Naive thymus-derived CD8-positive, alpha-beta T cell (primary cell): ENCODE results near the gene ACTR3. TPM values are rescaled to one million over a fixed set of nuclear protein-coding genes. Genes with fewer than 3 reads are reported as not detected.
"Not testable (repeated sequence)": the region's sequence is repeated elsewhere in the genome, so short reads cannot be mapped to it uniquely, and the experiment has no call there.

Experiments used
- ATAC-seq, 2 donors: fragments of 150-1000 bp; cut with Tn5 transposase in 1 of 2; sonication (Bioruptor Pico), chemical (Tn5 transposase) in 1 of 2; 1 replicate in 1 of 2; 2 replicates in 1 of 2; pipeline ENCODE4 v1.10.0; 2021; ENCODE audit warnings: mild to moderate bottlenecking in 2 of 2, moderate library complexity in 2 of 2
- POLR2A ChIA-PET: fragments of 350-600 bp; sonication (Branson Sonifier 250); formaldehyde crosslinking; loops from one replicate; lab custom pipeline; 2021; ENCODE audit warnings: antibody characterized with exemption; lab: Charles Lee
- DNase-seq, 10 donors: peaks; one replicate each; pipeline versions ENCODE4 v3.0.0 to v3.0.0-alpha.2; 2020 to 2022
- H3K27ac Mint-ChIP-seq, 10 donors: one replicate each; pipeline ENCODE4 v1.8.0; 2020 to 2022; ENCODE audit warnings: mild to moderate bottlenecking in 10 of 10, mixed read lengths in 10 of 10, moderate library complexity in 4 of 10, inconsistent platforms in 1 of 10
- H3K27me3 Mint-ChIP-seq, 5 donors: one replicate each; pipeline ENCODE4 v1.8.0; 2021 to 2022; ENCODE audit warnings: mixed read lengths in 5 of 5
- H3K36me3 Mint-ChIP-seq, 3 donors: one replicate each; pipeline ENCODE4 v1.8.0; 2020 to 2022; ENCODE audit warnings: mixed read lengths in 3 of 3, mild to moderate bottlenecking in 2 of 3, inconsistent platforms in 1 of 3
- H3K4me1 Mint-ChIP-seq, 4 donors: one replicate each; pipeline ENCODE4 v1.8.0; 2021 to 2022; ENCODE audit warnings: mixed read lengths in 4 of 4
- H3K4me3 Mint-ChIP-seq, 10 donors: one replicate each; pipeline ENCODE4 v1.8.0; 2020 to 2022; ENCODE audit warnings: mild to moderate bottlenecking in 10 of 10, mixed read lengths in 10 of 10, moderate library complexity in 6 of 10, inconsistent platforms in 1 of 10
- H3K9me3 Mint-ChIP-seq, 9 donors: one replicate each; pipeline ENCODE4 v1.8.0; 2020 to 2022; ENCODE audit warnings: mixed read lengths in 9 of 9, mild to moderate bottlenecking in 3 of 9, inconsistent platforms in 1 of 9, moderate library complexity in 1 of 9
- polyA plus RNA-seq, 3 donors: library from polyadenylated mRNA; unstranded; fragments of 300-500 nt; fragmentation: Illumina TruSeq; gene quantifications; one replicate each; pipeline ENCODE4 v1.2.3, GENCODE V29; 2021
- total RNA-seq, 8 experiments: library from RNA in 2 of 8; stranded (reverse) in 2 of 8; gene quantifications; one replicate each; pipeline ENCODE4 v1.2.3 and lab custom pipeline; 2021 to 2026

Gene ACTR3
- total and polyA plus RNA-seq, 5 experiments from 2014 or later: 228 to 476 (median 390) TPM

DNA sequence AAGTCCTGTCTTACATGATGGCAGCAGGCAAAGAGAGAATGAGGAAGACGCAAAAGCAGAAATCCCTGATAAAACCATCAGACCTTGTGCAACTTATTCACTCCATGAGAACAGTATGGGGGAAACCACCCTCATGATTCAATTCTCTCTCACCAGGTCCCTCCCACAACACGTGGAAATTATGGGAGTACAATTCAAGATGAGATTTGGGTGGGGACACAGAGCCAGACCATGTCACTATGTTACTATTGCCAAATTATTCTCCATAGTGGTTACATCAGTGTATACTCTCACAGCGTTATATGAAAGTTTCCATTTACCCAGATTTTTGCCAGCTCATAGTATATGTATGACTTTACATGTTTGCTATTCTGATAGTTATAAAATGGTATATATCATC, 61.0 kb downstream of the ACTR3 start:
- DNase-seq, H3K4me3 Mint-ChIP-seq, H3K27me3 Mint-ChIP-seq, POLR2A ChIA-PET, H3K9me3 Mint-ChIP-seq, ATAC-seq: not testable (repeated sequence)
- Mint-ChIP-seq H3K27ac (peak overlapping the region in 6 of 10 donors; percentile 33 to 89 (median 71)), H3K4me1 (peaks cover 5 to 33% (median 24%) of the 10 kb centered on the region in 4 donors), H3K36me3 (peaks cover 5 to 89% (median 44%) of the 10 kb centered on the region in 3 donors)

GRCh38 chr2:113961000-113961399, 71.1 kb downstream of the ACTR3 start:
- POLR2A ChIA-PET: no interaction called here
- H3K4me1 Mint-ChIP-seq: peaks cover under 1 to 7% (median 4%) of the 10 kb centered on the region in 4 donors
- ATAC-seq (no peak), DNase-seq (no peak)
- H3K27me3 Mint-ChIP-seq: no peaks in the 10 kb centered on the region
- no peak overlapping the region for H3K27ac Mint-ChIP-seq
- H3K36me3 Mint-ChIP-seq: peaks cover 0 to 61% (median 4%) of the 10 kb centered on the region in 3 donors
- H3K9me3 Mint-ChIP-seq: no peaks in the 10 kb centered on the region
- H3K4me3 Mint-ChIP-seq: no peak overlapping the region

GRCh38 chr2:113962692-113963480, 73.0 kb downstream of the ACTR3 start:
- no peaks in the 10 kb centered on the region for H3K27me3 Mint-ChIP-seq
- no peak overlapping the region for H3K4me3 Mint-ChIP-seq
- POLR2A ChIA-PET: interaction anchor here (0.8 kb wide), 1 partner anchor 10 kb away, joined by 3 read pairs; no protein-coding TSS in a partner anchor
- DNase-seq: no peak
- peaks cover 0 to 46% (median 4%) of the 10 kb centered on the region in 3 donors for H3K36me3 Mint-ChIP-seq
- ATAC-seq: no peak
- peaks cover 4 to 21% (median 8%) of the 10 kb centered on the region in 4 donors for H3K4me1 Mint-ChIP-seq
- no peaks in the 10 kb centered on the region for H3K9me3 Mint-ChIP-seq
- H3K27ac Mint-ChIP-seq: peak overlapping the region in 3 of 10 donors; percentile 12 to 33 (median 30)

GRCh38 chr2:113963965-113964364, 74.1 kb downstream of the ACTR3 start:
- peaks cover 0 to 36% (median 4%) of the 10 kb centered on the region in 3 donors for H3K36me3 Mint-ChIP-seq
- peak overlapping the region in 3 of 10 donors; percentile 30 to 61 (median 41) for H3K27ac Mint-ChIP-seq
- H3K9me3 Mint-ChIP-seq: no peaks in the 10 kb centered on the region
- no peak for ATAC-seq
- H3K4me3 Mint-ChIP-seq: no peak overlapping the region
- POLR2A ChIA-PET: no interaction called here
- no peaks in the 10 kb centered on the region for H3K27me3 Mint-ChIP-seq
- H3K4me1 Mint-ChIP-seq: peaks cover 4 to 23% (median 8%) of the 10 kb centered on the region in 4 donors
- no peak for DNase-seq

DNA sequence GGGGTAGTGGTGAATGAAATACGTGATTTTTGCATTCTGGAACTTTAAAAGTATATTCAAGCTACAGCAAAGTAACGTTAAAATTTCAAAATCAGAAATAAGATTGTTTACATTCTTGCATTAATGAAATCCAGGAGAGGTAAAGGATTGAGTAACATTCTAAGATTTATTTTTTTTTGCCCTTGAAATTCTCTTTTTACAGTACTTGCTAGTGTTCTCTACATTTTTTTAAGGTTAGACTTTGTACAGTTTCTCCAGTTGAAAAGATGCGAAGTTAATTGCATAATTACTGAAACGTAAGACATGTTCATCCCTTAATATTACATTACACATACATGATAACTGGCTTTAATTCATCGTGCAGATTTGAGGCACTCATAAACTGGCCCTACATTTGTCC, 74.5 kb downstream of the ACTR3 start:
- POLR2A ChIA-PET: no interaction called here
- peaks cover 0 to 32% (median 1%) of the 10 kb centered on the region in 3 donors for H3K36me3 Mint-ChIP-seq
- no peaks in the 10 kb centered on the region for H3K9me3 Mint-ChIP-seq
- H3K27me3 Mint-ChIP-seq: no peaks in the 10 kb centered on the region
- peak overlapping the region in 4 of 10 donors; percentile 1 to 41 (median 25) for H3K27ac Mint-ChIP-seq
- H3K4me1 Mint-ChIP-seq: peaks cover 4 to 23% (median 8%) of the 10 kb centered on the region in 4 donors
- DNase-seq (no peak), ATAC-seq (no peak)
- no peak overlapping the region for H3K4me3 Mint-ChIP-seq

GRCh38 chr2:113965228-113965627, 75.3 kb downstream of the ACTR3 start:
- POLR2A ChIA-PET: no interaction called here
- DNase-seq (no peak), ATAC-seq (no peak)
- Mint-ChIP-seq H3K9me3 (no peaks in the 10 kb centered on the region), H3K27me3 (no peaks in the 10 kb centered on the region), H3K36me3 (peaks cover 0 to 24% (median 0%) of the 10 kb centered on the region in 3 donors), H3K4me3 (no peak overlapping the region), H3K4me1 (peaks cover 4 to 23% (median 8%) of the 10 kb centered on the region in 4 donors), H3K27ac (peak overlapping the region in 4 of 10 donors; percentile 9 to 63 (median 48))

DNA sequence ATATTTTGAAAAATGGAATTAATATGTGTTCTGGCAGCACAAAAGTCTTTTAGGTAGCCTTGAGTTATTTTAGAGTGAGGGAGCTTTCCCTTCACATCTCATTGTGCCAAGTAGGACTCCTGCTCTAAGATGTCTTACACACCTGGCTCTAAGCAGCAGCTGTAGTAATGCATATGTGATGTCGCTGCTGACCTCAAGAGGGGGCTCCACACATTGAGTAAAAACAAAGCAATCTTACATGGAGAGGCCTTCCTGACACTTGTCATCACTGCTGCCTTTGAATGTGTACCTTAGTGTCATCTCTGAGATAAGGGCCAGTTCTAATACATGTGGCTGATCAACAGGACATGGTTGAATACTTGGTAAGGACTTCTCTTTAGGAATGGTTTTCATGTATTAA, 75.8 kb downstream of the ACTR3 start:
- peak in 6 of 10 donors; percentile 7 to 42 (median 25) for DNase-seq
- H3K27ac Mint-ChIP-seq: peak overlapping the region in 7 of 10 donors; percentile 9 to 63 (median 48)
- no peak overlapping the region for H3K4me3 Mint-ChIP-seq
- H3K9me3 Mint-ChIP-seq: no peaks in the 10 kb centered on the region
- peaks cover 4 to 23% (median 9%) of the 10 kb centered on the region in 4 donors for H3K4me1 Mint-ChIP-seq
- POLR2A ChIA-PET: no interaction called here
- peak; percentile 87 to 90 for ATAC-seq
- peaks cover 0 to 22% (median 0%) of the 10 kb centered on the region in 3 donors for H3K36me3 Mint-ChIP-seq
- H3K27me3 Mint-ChIP-seq: no peaks in the 10 kb centered on the region

DNA sequence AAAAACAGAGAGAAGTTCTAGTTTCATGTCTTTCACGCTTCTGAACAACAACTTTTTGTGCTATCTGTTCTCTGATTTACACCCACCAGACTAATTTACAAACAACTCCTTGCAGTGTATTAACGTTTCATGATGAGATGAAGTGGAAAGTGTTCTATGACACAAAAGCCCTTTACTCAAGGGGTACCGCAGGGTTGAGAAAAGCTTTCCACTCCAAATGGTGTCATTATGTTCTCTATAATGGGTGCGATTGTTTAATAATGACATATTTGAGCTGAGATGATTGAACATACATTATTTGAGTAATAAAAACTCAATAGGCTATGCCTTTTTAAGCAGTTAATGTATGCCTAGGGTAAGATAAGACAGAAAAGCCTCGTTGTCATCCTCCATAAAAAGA, 76.3 kb downstream of the ACTR3 start:
- no peaks in the 10 kb centered on the region for H3K9me3 Mint-ChIP-seq
- POLR2A ChIA-PET: no interaction called here
- peaks cover 4 to 25% (median 11%) of the 10 kb centered on the region in 4 donors for H3K4me1 Mint-ChIP-seq
- DNase-seq: no peak
- H3K36me3 Mint-ChIP-seq: peaks cover 0 to 18% (median 0%) of the 10 kb centered on the region in 3 donors
- H3K27ac Mint-ChIP-seq: peak overlapping the region in 7 of 10 donors; percentile 16 to 63 (median 33)
- ATAC-seq: no peak
- no peak overlapping the region for H3K4me3 Mint-ChIP-seq
- no peaks in the 10 kb centered on the region for H3K27me3 Mint-ChIP-seq

- ATAC-seq (no peak), DNase-seq (no peak)
- POLR2A ChIA-PET: no interaction called here
- H3K36me3 Mint-ChIP-seq: peaks cover 0 to 15% (median 0%) of the 10 kb centered on the region in 3 donors
- no peak overlapping the region for H3K4me3 Mint-ChIP-seq
- H3K27me3 Mint-ChIP-seq: no peaks in the 10 kb centered on the region
- H3K9me3 Mint-ChIP-seq: no peaks in the 10 kb centered on the region
- H3K4me1 Mint-ChIP-seq: peaks cover 6 to 31% (median 18%) of the 10 kb centered on the region in 4 donors
- H3K27ac Mint-ChIP-seq: peak overlapping the region in 9 of 10 donors; percentile 20 to 77 (median 54)
These were observed 76.9 kb downstream of the ACTR3 start for GRCh38 chr2:113966832-113967231.

DNA sequence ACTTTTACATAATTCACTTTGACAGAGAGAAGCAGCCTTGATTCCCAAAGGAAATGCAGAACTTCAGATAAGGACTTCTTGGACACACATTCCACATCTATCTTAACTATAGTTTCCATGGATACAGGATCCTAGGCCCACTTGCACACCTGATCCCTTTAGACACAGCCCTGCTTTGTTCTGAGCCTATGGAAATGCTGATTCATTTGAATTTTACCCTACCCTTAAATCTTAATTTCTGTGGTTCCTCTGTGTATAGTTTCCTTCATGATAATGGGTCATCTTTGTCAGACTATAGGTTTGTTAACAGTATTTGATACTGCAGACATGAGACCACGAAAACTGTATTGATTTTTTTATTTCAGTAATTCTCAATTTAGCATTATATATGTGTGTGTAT, 77.4 kb downstream of the ACTR3 start:
- H3K9me3 Mint-ChIP-seq: no peaks in the 10 kb centered on the region
- H3K36me3 Mint-ChIP-seq: peaks cover 0 to 11% (median 0%) of the 10 kb centered on the region in 3 donors
- POLR2A ChIA-PET: no interaction called here
- no peak overlapping the region for H3K4me3 Mint-ChIP-seq
- ATAC-seq: no peak
- H3K4me1 Mint-ChIP-seq: peaks cover 11 to 35% (median 21%) of the 10 kb centered on the region in 4 donors
- no peaks in the 10 kb centered on the region for H3K27me3 Mint-ChIP-seq
- no peak for DNase-seq
- H3K27ac Mint-ChIP-seq: peak overlapping the region; percentile 20 to 77 (median 54)

DNA sequence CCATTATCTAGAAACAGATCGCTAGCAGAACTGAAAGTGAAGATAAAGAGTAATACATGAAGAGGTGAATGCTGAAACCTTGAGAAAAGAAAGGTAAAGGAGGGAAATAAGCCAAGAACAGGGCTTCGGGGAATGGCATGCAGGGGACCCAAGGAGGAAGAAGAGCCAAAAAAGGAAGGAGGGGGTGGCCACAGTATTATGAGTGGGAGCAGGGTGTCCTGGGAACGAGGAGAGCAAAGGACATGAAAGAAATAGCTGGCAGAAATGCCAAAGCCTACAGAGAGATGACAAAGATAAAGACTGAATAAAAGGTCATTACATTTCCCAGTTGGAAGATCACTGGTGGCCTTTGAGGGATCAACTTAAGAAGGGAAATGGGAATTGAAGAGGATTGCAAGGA, 82.9 kb downstream of the ACTR3 start:
- POLR2A ChIA-PET: interaction anchor here (1.0 kb wide), 1 partner anchor 10 kb away, joined by 3 read pairs; no protein-coding TSS in a partner anchor
- Mint-ChIP-seq H3K27ac (peak overlapping the region in 9 of 10 donors; percentile 1 to 84 (median 63)), H3K4me3 (no peak overlapping the region), H3K4me1 (peaks cover 20 to 28% (median 27%) of the 10 kb centered on the region in 4 donors), H3K36me3 (peaks cover 5 to 22% (median 7%) of the 10 kb centered on the region in 3 donors), H3K9me3 (no peaks in the 10 kb centered on the region), H3K27me3 (no peaks in the 10 kb centered on the region)
- DNase-seq (no peak), ATAC-seq (no peak)

GRCh38 chr2:113973810-113974209, 83.9 kb downstream of the ACTR3 start:
- H3K27me3 Mint-ChIP-seq: no peaks in the 10 kb centered on the region
- no peak for DNase-seq
- H3K9me3 Mint-ChIP-seq: peaks cover 0 to 1% (median 0%) of the 10 kb centered on the region in 9 donors
- POLR2A ChIA-PET: no interaction called here
- ATAC-seq: no peak
- H3K36me3 Mint-ChIP-seq: peaks cover 5 to 22% (median 7%) of the 10 kb centered on the region in 3 donors
- H3K4me3 Mint-ChIP-seq: no peak overlapping the region
- H3K27ac Mint-ChIP-seq: peak overlapping the region in 2 of 10 donors; percentile 43 to 47
- peaks cover 20 to 30% (median 26%) of the 10 kb centered on the region in 4 donors for H3K4me1 Mint-ChIP-seq

DNA sequence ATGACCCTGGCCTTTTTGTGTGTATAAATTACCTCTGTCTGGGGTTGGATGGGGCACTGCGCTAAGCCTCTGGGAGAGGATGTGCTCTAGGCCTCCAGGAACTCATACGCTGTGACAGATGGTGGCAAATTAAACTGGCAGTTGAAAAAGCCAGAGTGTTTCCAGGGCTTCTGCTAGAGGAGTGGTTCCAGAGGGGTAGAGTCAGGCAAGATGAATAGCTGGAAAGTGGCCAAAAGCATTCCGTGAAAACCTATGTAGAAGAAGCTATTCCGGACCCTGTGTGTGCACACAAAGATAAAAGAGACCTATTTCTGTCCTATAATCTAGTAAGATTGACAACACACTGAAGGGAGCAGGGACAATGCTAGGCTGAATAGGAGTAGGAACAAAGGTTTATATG, 84.8 kb downstream of the ACTR3 start:
- ATAC-seq (no peak), DNase-seq (no peak)
- H3K9me3 Mint-ChIP-seq: peaks cover 0 to 3% (median 0%) of the 10 kb centered on the region in 9 donors
- peak overlapping the region in 5 of 10 donors; percentile 9 to 39 (median 33) for H3K27ac Mint-ChIP-seq
- POLR2A ChIA-PET: no interaction called here
- peaks cover 5 to 22% (median 7%) of the 10 kb centered on the region in 3 donors for H3K36me3 Mint-ChIP-seq
- H3K4me3 Mint-ChIP-seq: no peak overlapping the region
- peaks cover 20 to 30% (median 26%) of the 10 kb centered on the region in 4 donors for H3K4me1 Mint-ChIP-seq
- H3K27me3 Mint-ChIP-seq: no peaks in the 10 kb centered on the region
